Measurements from ENCODE around the gene PPP2R5C.

DNA sequence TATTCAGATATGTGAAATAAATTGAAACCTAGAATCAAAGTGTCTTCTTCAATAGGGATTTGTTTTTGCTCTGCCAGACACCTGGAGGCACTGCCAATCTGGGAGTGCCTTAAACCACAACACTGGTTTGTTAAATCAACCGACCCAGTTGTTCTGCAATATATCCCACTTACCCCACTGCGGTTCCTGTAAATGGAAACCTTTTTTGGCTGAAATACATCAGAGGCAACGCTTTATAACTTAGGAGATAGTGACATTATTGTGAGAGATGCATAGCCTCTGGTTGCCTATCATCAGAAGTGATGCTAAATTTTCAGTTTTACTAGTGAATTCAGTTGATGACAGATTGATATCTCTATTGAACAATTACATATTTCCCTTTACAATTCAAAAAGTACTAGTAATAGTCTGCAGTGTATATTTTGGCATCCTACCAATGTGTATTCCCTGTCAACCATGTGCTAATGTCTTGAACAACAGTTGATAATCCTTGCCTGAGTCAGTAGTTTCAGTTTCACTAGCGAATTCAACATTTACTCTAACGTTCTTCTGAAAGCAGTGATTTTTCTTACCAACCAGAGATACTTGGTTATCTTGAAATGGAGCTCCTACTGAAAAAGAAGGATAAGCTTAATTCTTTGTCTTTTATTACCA is 30.5 kb downstream of the PPP2R5C start:
- no peak for TF ChIP-seq POLR2AphosphoS5 (IDR thresholded peaks at IDR 0.05)
- TF ChIP-seq, protein P1, sequence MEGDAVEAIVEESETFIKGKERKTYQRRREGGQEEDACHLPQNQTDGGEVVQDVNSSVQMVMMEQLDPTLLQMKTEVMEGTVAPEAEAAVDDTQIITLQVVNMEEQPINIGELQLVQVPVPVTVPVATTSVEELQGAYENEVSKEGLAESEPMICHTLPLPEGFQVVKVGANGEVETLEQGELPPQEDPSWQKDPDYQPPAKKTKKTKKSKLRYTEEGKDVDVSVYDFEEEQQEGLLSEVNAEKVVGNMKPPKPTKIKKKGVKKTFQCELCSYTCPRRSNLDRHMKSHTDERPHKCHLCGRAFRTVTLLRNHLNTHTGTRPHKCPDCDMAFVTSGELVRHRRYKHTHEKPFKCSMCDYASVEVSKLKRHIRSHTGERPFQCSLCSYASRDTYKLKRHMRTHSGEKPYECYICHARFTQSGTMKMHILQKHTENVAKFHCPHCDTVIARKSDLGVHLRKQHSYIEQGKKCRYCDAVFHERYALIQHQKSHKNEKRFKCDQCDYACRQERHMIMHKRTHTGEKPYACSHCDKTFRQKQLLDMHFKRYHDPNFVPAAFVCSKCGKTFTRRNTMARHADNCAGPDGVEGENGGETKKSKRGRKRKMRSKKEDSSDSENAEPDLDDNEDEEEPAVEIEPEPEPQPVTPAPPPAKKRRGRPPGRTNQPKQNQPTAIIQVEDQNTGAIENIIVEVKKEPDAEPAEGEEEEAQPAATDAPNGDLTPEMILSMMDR (IDR thresholded peaks at IDR 0.05; ENCODE audit: poor library complexity, severe bottlenecking), result no peak
- no peak for TF ChIP-seq TAF1 (IDR thresholded peaks at IDR 0.05; ENCODE audit: low read depth)
- TF ChIP-seq, protein P2, sequence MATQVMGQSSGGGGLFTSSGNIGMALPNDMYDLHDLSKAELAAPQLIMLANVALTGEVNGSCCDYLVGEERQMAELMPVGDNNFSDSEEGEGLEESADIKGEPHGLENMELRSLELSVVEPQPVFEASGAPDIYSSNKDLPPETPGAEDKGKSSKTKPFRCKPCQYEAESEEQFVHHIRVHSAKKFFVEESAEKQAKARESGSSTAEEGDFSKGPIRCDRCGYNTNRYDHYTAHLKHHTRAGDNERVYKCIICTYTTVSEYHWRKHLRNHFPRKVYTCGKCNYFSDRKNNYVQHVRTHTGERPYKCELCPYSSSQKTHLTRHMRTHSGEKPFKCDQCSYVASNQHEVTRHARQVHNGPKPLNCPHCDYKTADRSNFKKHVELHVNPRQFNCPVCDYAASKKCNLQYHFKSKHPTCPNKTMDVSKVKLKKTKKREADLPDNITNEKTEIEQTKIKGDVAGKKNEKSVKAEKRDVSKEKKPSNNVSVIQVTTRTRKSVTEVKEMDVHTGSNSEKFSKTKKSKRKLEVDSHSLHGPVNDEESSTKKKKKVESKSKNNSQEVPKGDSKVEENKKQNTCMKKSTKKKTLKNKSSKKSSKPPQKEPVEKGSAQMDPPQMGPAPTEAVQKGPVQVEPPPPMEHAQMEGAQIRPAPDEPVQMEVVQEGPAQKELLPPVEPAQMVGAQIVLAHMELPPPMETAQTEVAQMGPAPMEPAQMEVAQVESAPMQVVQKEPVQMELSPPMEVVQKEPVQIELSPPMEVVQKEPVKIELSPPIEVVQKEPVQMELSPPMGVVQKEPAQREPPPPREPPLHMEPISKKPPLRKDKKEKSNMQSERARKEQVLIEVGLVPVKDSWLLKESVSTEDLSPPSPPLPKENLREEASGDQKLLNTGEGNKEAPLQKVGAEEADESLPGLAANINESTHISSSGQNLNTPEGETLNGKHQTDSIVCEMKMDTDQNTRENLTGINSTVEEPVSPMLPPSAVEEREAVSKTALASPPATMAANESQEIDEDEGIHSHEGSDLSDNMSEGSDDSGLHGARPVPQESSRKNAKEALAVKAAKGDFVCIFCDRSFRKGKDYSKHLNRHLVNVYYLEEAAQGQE (IDR thresholded peaks at IDR 0.05; ENCODE audit: borderline replicate concordance), result no peak
- TF ChIP-seq EZH2 (IDR thresholded peaks at IDR 0.05; ENCODE audit: borderline replicate concordance, insufficient read depth, low read length, poor library complexity, severe bottlenecking), result no peak
- no peak for TF ChIP-seq MXI1 (conservative IDR thresholded peaks at IDR 0.05; ENCODE audit: poor library complexity, severe bottlenecking)
- TF ChIP-seq EP300 (conservative IDR thresholded peaks at IDR 0.05; ENCODE audit: poor library complexity, severe bottlenecking), result no peak
